NCI-H146 treated with DMSO at 0.1 percent for 48 hours (cell line): ENCODE results near the gene ATP6V0E2.

Source experiments
- DNase-seq: peaks from one replicate; lab custom pipeline; 2025; ENCODE audit not compliant: unreplicated experiment; lab: John Stamatoyannopoulos, UW

The ATP6V0E2 gene

DNA sequence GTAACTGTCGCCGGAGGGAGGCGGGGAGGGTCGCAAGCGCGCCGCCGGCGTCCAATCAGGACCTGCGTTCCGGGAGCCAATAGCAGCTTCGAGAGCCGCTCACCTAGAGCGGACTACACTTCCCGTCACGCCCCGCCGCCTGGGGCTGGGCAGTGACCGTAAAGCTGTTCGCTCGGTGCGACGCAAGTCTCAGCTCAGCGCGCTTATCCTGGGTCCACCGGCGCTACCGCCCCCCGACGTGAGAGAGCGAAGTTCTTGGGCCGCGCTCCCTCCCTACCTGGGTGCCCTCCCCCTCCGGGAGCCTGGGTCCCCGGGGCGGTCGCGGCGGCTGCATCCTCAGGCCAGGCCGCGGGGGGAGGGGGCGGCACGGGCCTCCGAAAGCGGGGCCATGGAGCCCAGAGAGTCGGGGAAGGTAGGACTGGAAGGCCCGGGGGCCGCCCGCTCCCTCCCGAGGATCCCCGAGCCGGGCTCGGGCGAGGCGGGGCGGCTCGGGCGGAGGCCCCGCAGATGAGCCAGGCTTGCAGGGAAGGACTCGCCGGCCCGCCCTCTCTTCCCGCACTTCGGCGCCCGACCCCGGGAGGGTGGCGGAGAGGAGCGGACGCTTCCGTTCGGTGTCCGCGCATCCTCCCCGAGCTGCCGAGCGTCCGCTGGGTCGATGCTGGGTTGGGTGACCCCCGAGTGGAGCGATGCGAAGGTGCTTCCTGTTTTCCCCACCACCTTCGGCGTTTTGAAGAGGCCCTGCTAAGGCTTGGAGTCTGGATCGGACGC, 35.4 kb upstream of the ATP6V0E2 start, which contains the start of gene ZNF862:
Gene ZNF862, plus strand, starts transcription at position 152 of the 768 bp plus-strand sequence. Its CDS starts 237 bp downstream, at position 389.
- peak; percentile 92 for DNase-seq

DNA sequence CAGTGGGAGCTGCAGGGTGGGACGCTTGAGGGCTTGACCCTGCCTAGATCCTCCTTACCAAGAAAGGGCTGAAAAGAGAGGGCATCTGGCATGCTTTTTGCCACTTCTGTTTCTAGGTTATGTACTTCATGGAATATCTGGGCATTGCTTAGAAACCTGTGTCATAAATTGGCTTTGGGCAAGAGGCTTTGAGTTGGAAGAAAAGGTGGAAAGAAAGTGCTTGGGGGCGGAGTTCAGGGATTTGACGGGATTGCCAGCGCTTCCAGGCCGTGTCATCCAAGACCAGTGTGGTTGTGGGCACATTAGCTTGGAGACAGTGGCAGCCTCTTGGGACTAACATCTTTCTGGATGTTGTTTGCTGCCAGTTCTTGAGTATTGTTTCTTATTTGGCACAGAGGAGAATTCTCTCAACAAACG, 34.8 kb upstream of the ATP6V0E2 start:
- no peak for DNase-seq

DNA sequence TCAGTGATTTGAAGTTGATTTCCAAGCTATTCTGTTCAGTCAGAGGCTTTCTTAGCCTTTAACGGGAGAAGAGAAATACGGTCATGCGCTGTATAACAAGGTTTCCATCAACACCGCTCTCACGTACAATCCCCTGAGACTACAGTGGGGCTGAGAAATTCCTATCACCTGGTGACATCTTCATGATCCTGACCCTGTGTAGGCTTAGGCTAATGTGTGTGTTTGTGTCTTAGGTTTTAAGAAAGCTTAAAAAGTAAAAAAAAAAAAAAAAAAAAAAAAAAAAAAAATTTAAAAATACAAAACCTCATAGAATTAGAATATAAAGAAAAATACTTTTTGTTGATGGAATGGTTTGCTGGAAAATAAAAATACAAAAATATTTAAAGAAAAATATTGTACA, 33.8 kb upstream of the ATP6V0E2 start:
- no peak for DNase-seq

DNA sequence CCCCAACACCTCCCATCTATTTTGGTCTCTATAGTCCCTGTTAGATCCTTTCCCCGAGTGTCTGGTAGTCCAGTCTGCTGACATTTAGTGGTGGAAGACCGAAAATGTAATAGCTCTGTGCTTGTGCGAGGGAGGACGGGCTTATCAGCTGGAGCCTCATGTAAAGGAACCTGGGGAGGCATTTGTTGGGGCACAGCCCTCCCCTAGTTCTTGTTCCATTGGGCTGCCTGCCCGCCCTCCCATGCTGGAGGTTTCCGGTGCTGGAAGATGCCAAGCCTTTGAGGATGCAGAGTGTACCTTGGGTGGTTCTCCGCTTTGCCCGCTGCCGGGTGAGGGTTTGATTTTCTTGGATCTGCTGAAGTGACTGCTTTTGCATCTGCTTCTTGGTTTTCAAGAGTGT, 30.2 kb upstream of the ATP6V0E2 start:
- no peak for DNase-seq

DNA sequence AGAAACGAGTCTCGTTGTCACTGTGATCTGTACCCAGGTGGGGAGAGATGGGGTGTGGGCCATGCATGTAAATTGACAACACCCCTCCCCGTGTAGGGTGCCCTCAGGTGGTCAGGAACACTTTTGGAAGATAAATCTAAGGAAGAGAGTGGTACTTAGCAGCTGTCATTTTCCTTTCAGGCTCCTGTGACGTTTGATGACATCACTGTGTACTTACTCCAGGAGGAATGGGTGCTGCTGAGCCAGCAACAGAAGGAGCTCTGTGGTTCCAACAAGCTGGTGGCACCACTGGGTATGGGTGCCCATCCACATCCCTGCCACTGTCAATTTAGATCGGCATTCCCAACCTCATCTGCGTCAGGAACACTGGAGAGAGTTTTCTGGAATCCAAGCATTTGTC, 29.3 kb upstream of the ATP6V0E2 start:
- no peak for DNase-seq

DNA sequence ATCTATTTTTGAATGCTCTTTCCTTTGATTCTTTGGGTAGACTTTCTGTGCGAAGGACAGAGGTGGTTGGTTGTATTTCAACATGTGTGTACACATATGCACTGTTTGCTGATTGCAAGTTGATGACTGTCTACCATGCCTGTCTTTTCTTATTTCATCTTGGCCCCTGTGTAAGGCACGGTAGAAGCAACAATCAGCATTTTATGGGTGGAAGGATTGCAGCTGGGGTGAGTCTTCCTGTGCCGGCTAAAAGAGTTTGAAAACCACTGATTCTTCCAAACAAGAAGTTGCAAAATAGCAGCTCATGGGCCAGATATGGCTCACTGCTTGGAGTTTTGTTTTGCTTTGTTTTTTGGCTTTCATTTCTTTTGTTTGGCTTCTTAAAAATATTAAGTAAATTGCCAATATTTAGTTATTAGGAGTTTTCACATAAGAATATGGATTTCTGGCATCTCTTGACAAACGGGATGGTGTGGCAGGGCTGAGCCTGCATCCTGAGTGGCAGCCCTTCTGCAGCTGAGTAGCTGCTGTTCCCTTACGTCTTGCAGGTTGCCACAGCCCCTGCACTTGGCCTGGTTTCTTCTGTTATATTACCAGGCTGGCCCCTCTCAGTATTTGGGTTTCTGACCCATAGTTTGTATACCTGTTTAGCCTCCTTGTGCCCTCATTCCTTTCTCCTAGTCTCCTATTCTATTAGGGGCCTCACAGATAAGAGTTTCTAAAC, 28.4 kb upstream of the ATP6V0E2 start:
- no peak for DNase-seq

DNA sequence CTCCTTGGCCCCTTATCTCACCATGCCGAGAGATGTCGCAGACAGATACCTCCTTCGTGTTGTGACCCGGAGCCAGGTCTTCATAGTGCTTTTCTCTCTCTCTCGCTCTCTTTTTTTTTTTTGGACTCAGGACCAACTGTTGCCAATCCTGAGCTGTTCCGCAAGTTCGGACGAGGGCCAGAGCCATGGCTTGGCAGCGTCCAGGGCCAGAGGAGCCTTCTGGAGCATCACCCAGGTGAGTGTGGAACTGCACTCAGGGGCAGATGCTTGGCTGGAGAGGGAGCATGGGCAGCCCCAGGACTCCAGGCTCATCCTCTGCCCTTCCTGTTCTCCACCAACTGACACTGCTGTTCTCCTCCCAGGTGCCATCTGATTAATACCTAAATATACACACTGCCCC, 27.7 kb upstream of the ATP6V0E2 start:
- no peak for DNase-seq

DNA sequence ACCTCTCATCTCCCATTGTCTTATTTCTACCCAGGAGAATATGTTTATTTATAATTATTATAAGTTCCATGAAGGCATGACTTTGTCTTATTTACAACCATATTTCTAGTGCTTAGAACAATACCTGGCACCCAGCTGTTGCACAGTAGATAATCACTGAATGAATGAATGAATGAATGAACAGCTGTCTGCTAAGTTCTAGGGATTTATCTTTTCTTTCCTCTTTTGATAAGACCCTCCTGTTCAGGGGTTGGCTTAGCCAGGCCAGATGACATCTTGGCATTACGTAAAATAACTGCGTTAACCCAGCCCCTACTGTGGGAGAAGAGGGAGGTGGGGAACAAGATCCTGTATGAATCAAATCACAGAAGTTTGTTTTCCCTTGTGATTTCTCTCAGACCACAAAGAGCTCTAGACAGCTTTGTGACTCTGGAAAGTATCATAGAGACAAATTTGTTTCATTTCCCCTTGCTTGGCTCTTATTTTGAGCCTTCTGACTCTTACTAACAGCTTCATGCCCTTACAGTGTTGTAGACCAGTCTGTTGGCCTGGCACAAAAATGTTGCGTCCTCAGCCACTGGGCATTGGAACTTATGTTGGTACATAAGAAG, 27.2 kb upstream of the ATP6V0E2 start:
- DNase-seq, result no peak

DNA sequence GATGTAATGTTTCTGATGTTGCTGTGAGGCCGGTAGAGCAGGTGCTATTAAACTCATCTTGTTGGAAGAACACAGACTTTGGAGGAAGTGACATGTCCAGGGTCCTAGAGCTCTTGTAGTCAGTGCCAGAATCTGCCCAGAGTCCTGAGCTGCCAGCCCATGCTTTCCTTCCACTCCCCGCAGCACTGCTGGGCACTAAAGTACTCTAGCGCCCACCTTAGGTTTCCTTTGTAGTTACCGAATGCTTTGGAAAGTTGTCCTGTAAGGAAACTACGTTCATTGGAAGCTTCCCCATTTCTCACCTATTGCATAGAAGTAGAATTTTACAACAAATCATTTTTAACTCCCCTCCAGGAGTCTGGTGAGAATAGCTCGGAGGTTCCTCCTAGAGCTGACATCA, 24.6 kb upstream of the ATP6V0E2 start:
- DNase-seq, result no peak

DNA sequence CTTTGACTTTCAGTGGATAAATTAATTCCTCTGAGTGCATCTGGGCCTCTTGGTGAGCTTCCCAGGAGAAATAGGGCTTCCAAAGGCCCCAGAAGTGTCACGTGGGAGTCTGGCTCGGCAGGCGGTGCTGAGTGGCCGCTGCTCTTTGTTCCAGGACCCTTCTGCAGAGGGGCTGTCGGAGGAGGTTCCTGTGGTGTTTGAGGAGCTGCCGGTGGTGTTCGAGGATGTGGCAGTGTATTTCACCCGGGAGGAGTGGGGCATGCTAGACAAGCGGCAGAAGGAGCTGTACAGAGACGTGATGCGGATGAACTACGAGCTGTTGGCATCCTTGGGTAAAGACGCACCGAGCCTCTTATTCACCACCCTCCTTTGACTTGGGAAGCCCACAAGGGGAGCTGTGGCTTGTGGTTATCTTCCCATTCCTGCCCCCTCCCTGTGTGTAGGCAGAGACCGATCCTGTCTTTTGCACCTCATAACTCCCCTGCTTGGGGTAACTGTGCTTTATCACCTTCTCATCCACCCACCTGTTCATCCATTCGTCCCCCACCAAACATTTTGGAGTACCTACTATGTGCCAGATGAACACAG, 23.7 kb upstream of the ATP6V0E2 start:
- no peak for DNase-seq

DNA sequence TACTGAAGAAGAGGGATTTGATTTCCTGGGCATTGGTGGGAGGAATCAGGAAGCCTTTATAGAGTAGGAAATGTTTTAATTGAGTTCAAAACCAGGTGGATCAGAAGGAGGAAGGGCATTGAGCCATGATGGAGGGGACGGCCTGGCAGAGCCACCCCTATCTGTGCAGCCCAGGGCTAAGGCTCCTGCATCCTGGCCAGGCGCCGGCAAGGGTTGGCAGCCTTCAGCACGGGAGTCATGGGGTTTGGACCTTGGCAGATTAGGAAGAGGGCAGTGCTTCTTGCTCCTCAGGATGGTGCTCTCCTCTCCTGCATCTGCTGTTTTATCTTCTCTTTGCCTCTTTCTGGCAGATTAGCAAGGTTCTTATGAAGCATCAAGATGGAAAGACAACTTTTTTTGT, 23.1 kb upstream of the ATP6V0E2 start:
- no peak for DNase-seq

DNA sequence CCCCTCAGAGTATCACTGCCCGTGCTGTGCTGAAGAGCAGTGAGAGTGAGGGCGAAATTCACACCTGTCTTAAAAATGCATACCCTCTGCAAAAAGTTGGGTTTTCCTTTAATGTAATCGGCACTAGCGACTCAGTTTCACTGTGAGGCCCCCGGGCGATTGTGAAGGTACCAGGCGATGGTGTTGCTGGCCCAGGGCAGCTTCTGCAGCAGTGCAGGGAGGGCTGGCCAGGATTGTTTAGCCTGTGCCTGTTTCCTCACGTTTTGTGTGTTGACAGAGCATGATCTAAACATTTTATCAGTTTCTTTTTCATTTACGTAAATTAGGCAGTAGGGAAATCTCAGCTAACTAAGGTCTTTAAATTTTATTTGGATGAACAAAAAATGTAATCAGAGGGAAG, 22.3 kb upstream of the ATP6V0E2 start:
- no peak for DNase-seq

DNA sequence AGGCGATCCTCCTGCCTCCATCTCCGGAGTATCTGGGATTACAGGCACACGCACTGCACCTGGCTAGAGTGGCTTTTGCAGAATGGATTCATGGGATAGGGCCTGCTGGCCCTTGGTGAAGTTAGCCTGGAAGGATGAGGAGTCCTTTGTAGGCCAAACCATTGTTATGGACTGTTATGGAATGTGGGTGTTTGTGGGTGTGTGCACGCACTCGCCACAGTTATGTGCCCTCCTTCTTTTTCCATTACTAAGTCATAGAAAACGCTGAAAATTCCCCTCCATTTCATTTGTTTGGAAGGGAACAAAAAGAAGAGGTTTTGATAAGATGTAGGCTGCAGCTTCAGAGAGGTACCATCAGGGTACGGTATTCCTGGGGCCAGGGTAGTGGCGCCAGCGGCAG, 20.6 kb upstream of the ATP6V0E2 start:
- no peak for DNase-seq

DNA sequence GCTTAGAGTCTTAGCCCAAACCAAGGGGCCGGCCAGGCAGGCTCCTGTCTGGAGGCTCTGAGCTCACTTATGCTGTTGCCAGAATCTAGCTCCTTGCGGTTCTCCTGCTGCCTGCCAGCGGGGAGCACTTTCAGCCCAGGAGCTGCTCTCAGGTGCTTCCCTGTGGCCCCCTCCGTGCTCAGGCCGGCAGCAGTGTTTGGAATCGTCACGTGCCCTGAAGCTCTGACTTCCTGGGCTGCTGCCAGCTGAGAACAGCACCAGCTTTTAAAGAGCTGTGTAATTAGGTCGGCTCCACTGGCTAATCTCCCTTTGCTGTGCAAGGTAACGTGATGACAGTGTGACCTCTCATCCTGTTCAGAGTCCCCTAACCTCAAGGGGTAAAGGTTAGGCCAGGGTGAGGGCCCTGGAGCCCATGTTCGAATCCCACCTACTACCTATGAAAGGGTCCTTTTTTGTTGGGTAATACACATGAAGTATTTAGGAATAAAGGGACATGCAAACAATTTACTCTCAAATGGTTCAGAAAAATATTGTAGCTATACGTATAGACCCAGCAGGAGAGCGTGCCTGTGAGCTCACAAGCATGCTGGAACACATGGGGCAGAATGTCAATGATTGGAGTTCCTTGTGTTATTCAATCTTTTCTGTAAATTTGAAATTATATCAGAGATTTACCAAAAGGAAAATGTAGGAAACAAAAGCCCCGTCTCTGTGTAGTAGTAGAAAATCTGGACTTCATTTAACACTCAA, 19.0 kb upstream of the ATP6V0E2 start:
- peak; percentile 78 for DNase-seq

DNA sequence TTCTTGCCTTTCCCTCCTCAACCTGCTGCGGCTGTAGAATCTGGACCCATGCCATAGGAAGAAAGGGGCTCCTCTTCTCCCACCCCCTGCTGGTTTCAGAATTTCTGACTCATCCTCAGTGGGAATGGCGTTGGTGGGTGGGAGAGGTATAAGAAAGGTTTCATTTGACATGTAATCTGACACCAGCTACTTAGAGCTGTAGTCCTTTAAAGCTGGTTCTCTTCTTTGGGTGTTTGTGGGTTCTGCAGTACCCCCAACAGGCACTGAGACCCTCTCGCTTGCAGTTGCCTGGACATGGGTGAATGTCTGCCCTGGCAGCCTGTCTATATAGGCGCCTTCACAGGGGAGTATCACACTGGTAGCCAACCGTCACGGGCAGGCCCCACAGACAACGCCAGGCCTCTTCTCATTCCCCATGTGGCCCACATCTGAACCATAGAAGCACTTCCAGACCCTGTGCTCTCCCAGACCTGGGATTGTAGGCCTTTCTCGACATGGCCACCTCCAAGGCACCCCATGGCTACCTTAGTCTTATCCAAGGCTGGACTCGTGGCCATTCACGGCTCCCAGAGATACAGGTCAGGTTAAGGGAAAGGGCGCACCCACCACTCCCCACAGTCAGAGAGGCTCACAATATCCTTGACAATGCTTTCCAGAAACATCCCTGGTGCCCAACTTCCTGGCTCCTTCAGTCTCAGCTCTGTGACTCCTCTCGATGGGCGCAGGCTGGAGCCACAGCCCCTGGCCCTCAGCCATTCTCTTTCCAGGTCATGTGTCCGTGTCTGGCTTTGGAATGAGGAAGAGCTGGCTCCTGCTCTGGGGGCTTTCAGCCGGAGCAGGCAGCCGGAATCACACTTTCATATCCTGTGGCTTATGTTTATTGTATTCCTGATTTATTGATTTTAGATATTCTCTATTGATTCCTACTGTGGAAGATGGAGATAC, 18.1 kb upstream of the ATP6V0E2 start:
- DNase-seq, result no peak

DNA sequence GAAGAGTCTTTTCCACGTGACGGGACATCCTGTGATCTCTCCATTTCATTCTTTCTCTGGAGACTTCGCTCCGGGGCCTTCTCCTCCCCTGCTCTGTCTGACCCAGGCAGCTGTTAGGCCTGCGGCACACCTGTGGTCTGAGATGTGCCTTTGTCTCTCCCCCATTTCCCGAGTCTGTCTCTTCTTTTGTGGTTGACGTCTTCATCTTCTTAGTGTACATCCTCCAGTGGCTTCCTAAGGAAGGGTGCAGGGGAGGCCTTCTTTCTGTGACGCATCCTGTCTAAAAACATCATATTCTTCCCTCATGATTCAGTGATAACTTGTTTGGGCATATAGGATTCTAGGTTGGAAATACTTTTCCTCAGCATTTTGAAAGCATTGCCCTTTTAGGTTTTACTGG, 17.2 kb upstream of the ATP6V0E2 start:
- DNase-seq, result no peak

DNA sequence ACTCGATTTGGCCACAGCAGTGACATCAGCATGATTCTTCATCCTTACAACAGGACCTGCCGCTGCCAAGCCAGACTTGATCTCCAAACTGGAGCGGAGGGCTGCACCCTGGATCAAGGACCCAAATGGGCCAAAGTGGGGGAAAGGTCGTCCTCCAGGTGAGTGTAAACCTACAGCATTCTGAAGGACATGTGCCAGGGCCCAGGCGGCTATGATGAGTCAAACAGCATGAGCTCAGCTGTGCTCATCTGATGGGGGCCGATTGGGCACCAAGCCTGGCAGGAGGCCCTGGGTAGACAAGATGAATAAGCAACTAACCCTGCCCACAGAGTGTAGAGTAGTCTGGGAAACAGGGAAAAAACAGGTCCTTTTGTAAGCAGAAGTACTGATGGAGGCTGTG, 14.4 kb upstream of the ATP6V0E2 start:
- DNase-seq, result no peak

DNA sequence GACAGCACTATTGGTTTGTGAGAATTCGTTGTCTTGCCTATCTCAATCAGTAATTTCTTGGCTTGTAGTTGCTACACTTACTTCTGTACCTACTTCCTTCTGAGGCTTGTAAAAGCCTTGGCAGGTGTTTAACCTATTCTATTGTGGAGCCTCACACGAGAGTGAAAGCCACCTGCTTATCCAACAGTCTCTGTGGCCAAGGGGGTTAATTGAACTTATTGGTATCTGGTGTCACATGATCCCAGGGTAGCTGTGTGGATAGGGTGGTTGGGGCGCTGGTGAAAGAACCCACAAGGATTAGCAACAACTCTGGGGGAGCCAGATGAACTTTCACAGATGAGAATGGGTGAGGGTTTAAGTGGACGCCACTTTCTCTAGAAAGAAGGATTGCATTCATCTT, 13.9 kb upstream of the ATP6V0E2 start:
- DNase-seq, result no peak

DNA sequence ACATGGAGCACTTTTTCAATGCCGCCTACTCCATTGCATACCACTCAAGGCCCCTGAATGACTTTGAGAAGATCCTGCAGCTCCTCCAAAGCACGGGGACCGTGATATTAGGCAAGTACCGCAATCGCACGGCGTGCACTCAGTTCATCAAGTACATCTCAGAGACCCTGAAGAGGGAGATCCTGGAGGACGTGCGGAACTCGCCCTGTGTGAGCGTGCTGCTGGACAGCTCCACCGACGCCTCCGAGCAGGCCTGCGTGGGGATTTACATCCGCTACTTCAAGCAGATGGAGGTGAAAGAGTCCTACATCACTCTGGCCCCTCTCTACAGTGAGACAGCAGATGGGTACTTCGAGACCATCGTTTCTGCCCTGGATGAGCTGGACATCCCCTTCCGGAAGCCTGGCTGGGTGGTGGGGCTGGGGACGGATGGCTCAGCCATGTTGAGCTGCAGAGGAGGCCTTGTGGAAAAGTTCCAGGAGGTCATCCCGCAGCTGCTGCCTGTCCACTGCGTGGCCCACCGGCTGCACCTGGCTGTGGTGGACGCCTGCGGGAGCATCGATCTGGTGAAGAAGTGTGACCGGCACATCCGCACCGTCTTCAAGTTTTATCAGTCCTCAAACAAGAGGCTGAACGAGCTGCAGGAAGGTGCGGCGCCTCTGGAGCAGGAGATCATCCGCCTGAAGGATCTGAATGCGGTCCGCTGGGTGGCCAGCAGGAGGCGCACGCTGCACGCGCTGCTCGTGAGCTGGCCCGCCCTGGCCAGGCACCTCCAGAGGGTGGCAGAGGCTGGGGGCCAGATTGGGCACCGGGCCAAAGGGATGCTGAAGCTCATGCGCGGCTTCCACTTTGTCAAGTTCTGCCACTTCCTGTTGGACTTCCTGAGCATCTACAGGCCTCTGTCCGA, 12.7 kb upstream of the ATP6V0E2 start:
- DNase-seq, result no peak
